Hepatocyte (in vitro differentiated cells): ENCODE measurements around the gene CDK19.

Source experiments
- CTCF ChIP-seq: fragments of 200-600 bp; sonication (generic); IDR thresholded peaks from 2 replicates; pipeline ENCODE4 v1.5.1; 2016; ENCODE audit warnings: antibody characterized with exemption, mild to moderate bottlenecking; ENCODE audit not compliant: poor library complexity
- EZH2 ChIP-seq: fragments of 200-600 bp; sonication (generic); IDR thresholded peaks from 2 replicates; pipeline ENCODE4 v1.6.1; 2016; ENCODE audit warnings: antibody characterized with exemption, mild to moderate bottlenecking, borderline replicate concordance
- EZH2phosphoT487 ChIP-seq: fragments of 200-600 bp; sonication (generic); IDR thresholded peaks from one replicate; pipeline ENCODE4 v1.6.1; 2018; ENCODE audit warnings: antibody characterized with exemption, mild to moderate bottlenecking, low read depth, moderate library complexity; ENCODE audit not compliant: unreplicated experiment, severe bottlenecking

GRCh38 chr6:110728501-110728900 is 86.8 kb downstream of the CDK19 start:
- TF ChIP-seq CTCF (no peak), EZH2 (no peak), EZH2phosphoT487 (no peak)
